Smooth muscle cell (in vitro differentiated cells): ENCODE results near the gene SNED1. TPM values are rescaled to one million over a fixed set of nuclear protein-coding genes. Genes with fewer than 3 reads are reported as not detected.

Experiments used
- DNase-seq: peaks from one replicate; lab custom pipeline; 2025; ENCODE audit not compliant: unreplicated experiment; lab: John Stamatoyannopoulos, UW
- H2AFZ ChIP-seq: fragments of 200-600 bp; sonication (generic); 2 replicates; pipeline ENCODE4 v1.6.0; 2016; ENCODE audit warnings: antibody characterized with exemption, low read depth, mild to moderate bottlenecking
- H3F3A ChIP-seq: fragments of 200-600 bp; sonication (generic); 2 replicates; pipeline ENCODE4 v1.6.0; 2017; ENCODE audit warnings: antibody characterized with exemption, low read depth
- H3K27ac ChIP-seq: fragments of 200-600 bp; sonication (generic); 2 replicates; pipeline ENCODE4 v1.5.1; 2016; ENCODE audit warnings: low read depth, mild to moderate bottlenecking
- H3K27me3 ChIP-seq: fragments of 200-600 bp; sonication (generic); 2 replicates; pipeline ENCODE4 v1.6.1; 2016; ENCODE audit warnings: low read depth, mild to moderate bottlenecking
- H3K36me3 ChIP-seq: fragments of 200-600 bp; sonication (generic); 2 replicates; pipeline ENCODE4 v1.5.1; 2016; ENCODE audit warnings: low read depth
- H3K4me1 ChIP-seq: fragments of 200-600 bp; sonication (generic); 2 replicates; pipeline ENCODE4 v1.5.1; 2016; ENCODE audit warnings: low read depth
- H3K4me2 ChIP-seq: fragments of 200-600 bp; sonication (generic); 2 replicates; pipeline ENCODE4 v1.6.0; 2016; ENCODE audit warnings: mild to moderate bottlenecking
- H3K4me3 ChIP-seq: fragments of 200-600 bp; sonication (generic); 2 replicates; pipeline ENCODE4 v1.5.1; 2016; ENCODE audit warnings: mild to moderate bottlenecking
- H3K79me2 ChIP-seq: fragments of 200-600 bp; sonication (generic); 2 replicates; pipeline ENCODE4 v1.6.0; 2016; ENCODE audit warnings: low read depth, mild to moderate bottlenecking
- H3K9ac ChIP-seq: fragments of 200-600 bp; sonication (generic); 2 replicates; pipeline ENCODE4 v1.6.0; 2016; ENCODE audit warnings: low read depth
- H3K9me3 ChIP-seq: fragments of 200-600 bp; sonication (generic); replicated peaks from 2 replicates; pipeline ENCODE4 v1.5.1; 2016; ENCODE audit warnings: low read depth
- H4K20me1 ChIP-seq: fragments of 200-600 bp; sonication (generic); 2 replicates; pipeline ENCODE4 v1.6.0; 2016; ENCODE audit warnings: low read depth
- WGBS: methylation state at CpG from one replicate; pipeline ENCODE4 v1.1.7; 2016; ENCODE audit warnings: low lambda C conversion rate; 5-methylcytosine and 5-hydroxymethylcytosine counted together
- polyA plus RNA-seq: library from polyadenylated mRNA; unstranded; fragments of >200 nt; fragmentation: Nextera tagmentation; extraction: Ambion mirVana; gene quantifications from 2 replicates; pipeline ENCODE4 v1.2.1, GENCODE V29; 2016
- total RNA-seq: library from RNA; depleted of rRNA; stranded (reverse); fragments of >200 nt; gene quantifications from 2 replicates; pipeline ENCODE4 v1.2.3, GENCODE V29; 2014
- TF ChIP-seq, protein P1 (sequence below): fragments of 200-600 bp; sonication (generic); IDR thresholded peaks from 2 replicates; pipeline ENCODE4 v1.5.1; 2017; ENCODE audit warnings: borderline replicate concordance, mild to moderate bottlenecking, antibody characterized with exemption; ENCODE audit not compliant: insufficient read depth, poor library complexity, severe bottlenecking

SNED1 gene
- total and polyA plus RNA-seq, 2 experiments from 2014 or later = 0.36 to 3.0 TPM

DNA sequence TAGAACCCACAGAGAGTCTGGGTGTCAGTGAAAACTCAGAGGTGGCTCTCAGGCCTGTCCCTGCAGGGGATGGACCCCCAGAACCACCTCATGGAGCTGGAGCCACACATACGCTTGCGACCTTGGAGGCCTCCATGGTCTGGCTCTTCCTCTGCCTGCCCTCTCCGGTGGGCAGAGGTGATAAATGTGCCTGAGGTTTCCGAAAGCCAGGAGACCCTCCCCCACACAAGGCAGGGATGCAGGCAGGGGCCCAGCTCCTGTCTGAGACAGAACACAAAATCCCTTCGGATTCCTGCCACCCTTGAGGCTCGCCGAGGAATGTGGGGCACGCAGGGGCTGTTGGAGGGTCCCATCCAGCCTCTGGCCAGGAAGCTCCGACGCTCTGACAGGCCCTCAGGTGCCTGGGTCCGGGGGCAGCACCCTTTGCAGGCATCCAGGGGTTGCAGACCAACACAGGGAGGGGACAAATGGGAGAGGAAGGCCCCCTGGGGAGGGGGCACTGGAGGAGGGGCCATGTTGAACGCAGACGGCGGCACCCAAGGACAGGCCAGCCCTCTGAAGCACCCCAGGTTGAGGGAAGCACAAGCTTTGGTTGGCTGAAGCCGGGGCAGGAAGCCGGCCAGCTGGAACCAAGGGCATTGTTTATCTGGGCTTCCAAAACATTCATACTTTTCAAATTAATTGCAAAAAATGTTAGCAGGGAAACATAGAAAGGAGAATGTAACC lies 4.1 kb upstream of the SNED1 start:
- no peaks in the 10 kb centered on the region for H3K79me2 ChIP-seq
- no peak overlapping the region for H3K4me3 ChIP-seq
- H3F3A ChIP-seq = no peaks in the 10 kb centered on the region
- H2AFZ ChIP-seq = no peak overlapping the region
- no peak for DNase-seq
- TF ChIP-seq, protein P1, sequence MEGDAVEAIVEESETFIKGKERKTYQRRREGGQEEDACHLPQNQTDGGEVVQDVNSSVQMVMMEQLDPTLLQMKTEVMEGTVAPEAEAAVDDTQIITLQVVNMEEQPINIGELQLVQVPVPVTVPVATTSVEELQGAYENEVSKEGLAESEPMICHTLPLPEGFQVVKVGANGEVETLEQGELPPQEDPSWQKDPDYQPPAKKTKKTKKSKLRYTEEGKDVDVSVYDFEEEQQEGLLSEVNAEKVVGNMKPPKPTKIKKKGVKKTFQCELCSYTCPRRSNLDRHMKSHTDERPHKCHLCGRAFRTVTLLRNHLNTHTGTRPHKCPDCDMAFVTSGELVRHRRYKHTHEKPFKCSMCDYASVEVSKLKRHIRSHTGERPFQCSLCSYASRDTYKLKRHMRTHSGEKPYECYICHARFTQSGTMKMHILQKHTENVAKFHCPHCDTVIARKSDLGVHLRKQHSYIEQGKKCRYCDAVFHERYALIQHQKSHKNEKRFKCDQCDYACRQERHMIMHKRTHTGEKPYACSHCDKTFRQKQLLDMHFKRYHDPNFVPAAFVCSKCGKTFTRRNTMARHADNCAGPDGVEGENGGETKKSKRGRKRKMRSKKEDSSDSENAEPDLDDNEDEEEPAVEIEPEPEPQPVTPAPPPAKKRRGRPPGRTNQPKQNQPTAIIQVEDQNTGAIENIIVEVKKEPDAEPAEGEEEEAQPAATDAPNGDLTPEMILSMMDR = no peak
- H3K36me3 ChIP-seq = no peaks in the 10 kb centered on the region
- WGBS = 84% methylated on average over 16 of the region's 16 CpGs
- H3K4me2 ChIP-seq = no peak overlapping the region
- no peaks in the 10 kb centered on the region for H3K9me3 ChIP-seq
- H3K9ac ChIP-seq = no peak overlapping the region
- H3K27me3 ChIP-seq = peaks cover 2% of the 10 kb centered on the region
- no peaks in the 10 kb centered on the region for H4K20me1 ChIP-seq
- H3K27ac ChIP-seq = no peak overlapping the region
- no peaks in the 10 kb centered on the region for H3K4me1 ChIP-seq

DNA sequence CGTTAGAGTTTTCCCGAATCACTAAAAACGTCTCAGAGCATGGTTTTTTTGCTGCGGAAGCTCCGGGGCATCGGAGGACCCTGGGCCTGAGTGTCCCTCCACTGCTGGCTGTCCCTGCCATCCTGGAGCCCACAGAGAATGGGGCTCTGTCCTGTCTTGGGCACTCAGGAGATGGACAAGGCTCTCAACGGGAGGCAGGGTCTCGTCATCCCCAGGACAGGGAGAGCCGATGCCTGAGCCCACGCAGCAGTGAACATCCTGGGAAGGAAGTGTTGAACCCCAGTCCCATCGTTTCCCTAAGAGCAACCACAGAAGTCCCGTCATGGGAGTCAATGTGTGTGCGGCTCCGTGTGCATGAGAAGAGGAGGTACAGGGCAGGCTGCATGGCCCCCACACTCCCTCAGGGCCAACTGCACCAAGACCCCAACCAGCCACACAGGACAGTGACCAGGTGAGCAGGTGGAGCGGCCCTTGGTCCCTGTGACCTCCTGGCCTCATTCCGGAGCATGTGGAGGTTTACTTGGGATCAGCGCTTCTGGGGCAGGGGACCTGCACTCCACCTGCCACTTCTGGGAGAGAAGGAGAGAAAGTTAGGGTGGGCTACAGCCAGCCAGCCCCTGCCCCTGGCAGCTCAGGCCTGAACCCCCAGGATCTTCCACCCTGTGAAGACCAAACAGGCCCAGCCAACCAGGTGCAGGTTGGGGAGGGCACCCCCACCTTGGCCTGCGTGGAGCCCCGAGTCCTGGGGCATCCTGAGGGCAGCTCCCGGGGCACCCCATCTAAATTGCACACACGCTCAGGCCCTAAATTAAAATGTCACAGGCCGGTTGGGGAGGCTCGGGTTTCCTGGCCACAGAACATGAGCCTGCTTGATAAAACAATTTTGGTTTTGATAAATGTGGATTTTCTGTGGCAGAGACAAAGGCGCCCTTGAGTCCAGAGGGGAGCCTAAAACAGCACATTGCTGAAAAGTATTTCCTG lies 3.1 kb upstream of the SNED1 start:
- TF ChIP-seq, protein P1 = no peak
- Histone ChIP-seq H3F3A (no peaks in the 10 kb centered on the region), H3K27ac (no peak overlapping the region), H4K20me1 (no peaks in the 10 kb centered on the region), H2AFZ (no peak overlapping the region), H3K27me3 (peaks cover 8% of the 10 kb centered on the region), H3K4me3 (no peak overlapping the region), H3K4me1 (no peaks in the 10 kb centered on the region), H3K9me3 (no peaks in the 10 kb centered on the region), H3K4me2 (no peak overlapping the region), H3K79me2 (no peaks in the 10 kb centered on the region), H3K36me3 (no peaks in the 10 kb centered on the region), H3K9ac (no peak overlapping the region)
- 91% methylated on average over 24 of the region's 24 CpGs for WGBS
- DNase-seq = no peak

DNA sequence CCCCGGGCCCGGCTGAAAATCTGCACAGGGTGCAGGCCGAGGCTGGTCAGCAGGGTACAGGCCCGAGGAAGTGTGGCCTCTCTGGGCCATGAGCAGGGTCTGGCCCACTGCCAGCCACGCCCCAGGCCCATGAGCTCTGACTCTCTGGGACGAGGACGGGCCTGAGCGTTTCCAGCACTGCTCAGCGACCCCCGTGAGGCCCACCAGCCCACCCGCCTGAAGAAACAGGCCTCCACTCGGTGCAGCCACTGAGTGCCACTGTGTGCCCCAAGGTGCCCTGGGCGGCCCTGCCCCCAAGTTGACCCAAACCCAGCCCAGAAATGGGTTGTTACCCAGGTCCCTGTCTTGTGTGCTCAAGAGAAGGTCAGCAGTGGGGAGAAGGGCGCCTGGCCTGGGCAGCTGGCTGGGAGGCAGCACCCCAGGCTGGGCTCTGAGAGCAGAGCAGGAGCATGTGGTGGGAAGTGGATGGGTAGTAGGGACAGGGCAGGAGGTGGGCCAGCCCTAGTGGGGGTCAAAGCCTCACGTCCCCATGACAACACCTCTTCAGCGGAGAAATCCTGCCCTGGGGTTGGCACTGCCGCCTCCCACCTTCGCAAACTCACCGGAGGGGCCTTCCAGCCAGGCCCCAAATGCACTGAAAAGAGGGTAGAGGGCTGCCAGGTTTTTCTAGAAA lies 2.1 kb upstream of the SNED1 start:
- DNase-seq = no peak
- H3K36me3 ChIP-seq = no peaks in the 10 kb centered on the region
- no peaks in the 10 kb centered on the region for H3K79me2 ChIP-seq
- TF ChIP-seq, protein P1 = no peak
- H3K27ac ChIP-seq = no peak overlapping the region
- no peak overlapping the region for H3K9ac ChIP-seq
- H3K27me3 ChIP-seq = peaks cover 8% of the 10 kb centered on the region
- no peaks in the 10 kb centered on the region for H3F3A ChIP-seq
- H4K20me1 ChIP-seq = no peaks in the 10 kb centered on the region
- 94% methylated on average over 18 of the region's 19 CpGs for WGBS
- no peak overlapping the region for H3K4me3 ChIP-seq
- no peak overlapping the region for H3K4me2 ChIP-seq
- no peaks in the 10 kb centered on the region for H3K4me1 ChIP-seq
- no peaks in the 10 kb centered on the region for H3K9me3 ChIP-seq
- no peak overlapping the region for H2AFZ ChIP-seq
